K562 (cell line): Measurements from ENCODE around the gene ARHGAP22. TPM values are rescaled to one million over a fixed set of nuclear protein-coding genes. Genes with fewer than 3 reads are reported as not detected.

Experiments
- ATAC-seq: fragments of 200-7000 bp; cut with Tn5 transposase; 3 replicates; pipeline ENCODE4 v1.9.1; 2020; ENCODE audit warnings: moderate library complexity
- BruUV-seq: library from RNA; stranded (reverse); fragments of 400-500 nt; replicated peaks from 2 replicates; lab custom pipeline; 2021; lab: Mats Ljungman, UMichigan
- CTCF ChIA-PET: fragments of 300-600 bp; formaldehyde crosslinking; extraction: SDS; loops from one replicate; lab custom pipeline; 2021; ENCODE audit warnings: low intra/inter-chr PET ratio; lab: Yijun Ruan, JAX
- POLR2A ChIA-PET: fragments of 300-600, 350-650 bp; sonication (Branson Sonifier 250); formaldehyde crosslinking; extraction: SDS; loops from one replicate; lab custom pipeline; 2021; ENCODE audit warnings: antibody characterized with exemption, inconsistent platforms; lab: Yijun Ruan, JAX
- DNase-seq, 4 experiments: peaks; one replicate each; pipeline versions ENCODE4 v3.0.0 to v3.0.0-alpha.2; 2011 to 2018; ENCODE audit warnings: low spot score in 3 of 4, mixed read lengths in 3 of 4; ENCODE audit errors: extremely low read depth in 1 of 4
- FAIRE-seq: peaks from 2 replicates; lab custom pipeline; 2011; peaks lifted over from hg19 to GRCh38; lab: Jason Lieb, UNC
- H2AFZ ChIP-seq: 2 replicates; pipeline ENCODE4 v1.6.0; 2011; ENCODE audit warnings: low read depth, low read length, control low read depth, inconsistent platforms
- H3K27ac ChIP-seq: fragments of 200-600 bp; 3 replicates; pipeline ENCODE4 v1.8.0; 2011; ENCODE audit warnings: low read depth, mild to moderate bottlenecking, control low read depth, inconsistent platforms, low read length, moderate library complexity, mixed read lengths; ENCODE audit errors: extremely low read depth
- H3K27me3 ChIP-seq, 2 experiments: fragments of 300-600 bp in 1 of 2; 2 replicates in 1 of 2; 3 replicates in 1 of 2; pipeline versions ENCODE4 v1.6.0 to v1.8.0; 2011; ENCODE audit warnings: inconsistent platforms in 2 of 2, low read length in 2 of 2, mild to moderate bottlenecking in 1 of 2, mixed read lengths in 1 of 2, moderate library complexity in 1 of 2; ENCODE audit not compliant: control insufficient read depth in 2 of 2, insufficient read depth in 2 of 2
- H3K36me3 ChIP-seq: fragments of 300-600 bp; 3 replicates; pipeline ENCODE4 v1.8.0; 2011; ENCODE audit warnings: mild to moderate bottlenecking, low read length, inconsistent platforms; ENCODE audit not compliant: control insufficient read depth, insufficient read depth
- H3K4me1 ChIP-seq, 2 experiments: fragments of 200-600 bp in 1 of 2; replicated peaks in 1 of 2; 2 replicates in 1 of 2; 3 replicates in 1 of 2; pipeline versions ENCODE4 v1.5.1 to v1.8.0; 2011; ENCODE audit warnings: inconsistent platforms in 2 of 2, low read length in 2 of 2, mild to moderate bottlenecking in 1 of 2, mixed read lengths in 1 of 2, moderate library complexity in 1 of 2; ENCODE audit not compliant: control insufficient read depth in 2 of 2, insufficient read depth in 2 of 2
- H3K4me2 ChIP-seq: 2 replicates; pipeline ENCODE4 v1.6.1; 2011; ENCODE audit warnings: low read length, control low read depth, inconsistent platforms, mixed read lengths; ENCODE audit not compliant: insufficient read depth
- H3K4me3 ChIP-seq: fragments of 200-600 bp; sonication (generic), shearing (Covaris generic); 2 replicates; pipeline ENCODE4 v1.5.1; 2016; ENCODE audit warnings: control low read depth, inconsistent platforms
- H3K79me2 ChIP-seq: fragments of 200-600 bp; 3 replicates; pipeline ENCODE4 v1.8.0; 2011; ENCODE audit warnings: low read length, inconsistent platforms; ENCODE audit not compliant: control insufficient read depth, insufficient read depth
- H3K9ac ChIP-seq, 2 experiments: 2 replicates each; pipeline versions ENCODE4 v1.6.0 to v1.6.1; 2011; ENCODE audit warnings: low read depth in 2 of 2, low read length in 2 of 2, control low read depth in 1 of 2, inconsistent platforms in 1 of 2, mild to moderate bottlenecking in 1 of 2, mixed read lengths in 1 of 2; ENCODE audit not compliant: insufficient read depth in 1 of 2
- H3K9me1 ChIP-seq: one replicate; pipeline ENCODE4 v1.6.0; 2011; ENCODE audit warnings: inconsistent platforms, mild to moderate bottlenecking, low read length, moderate library complexity; ENCODE audit not compliant: control insufficient read depth, insufficient read depth
- H3K9me3 ChIP-seq: replicated peaks from 2 replicates; pipeline ENCODE4 v1.5.1; 2011; ENCODE audit warnings: low read depth, low read length, inconsistent platforms; ENCODE audit not compliant: control insufficient read depth, insufficient read depth
- H4K20me1 ChIP-seq: replicated peaks from 2 replicates; pipeline ENCODE4 v1.6.1; 2011; ENCODE audit warnings: low read length, inconsistent platforms, mixed read lengths; ENCODE audit not compliant: control insufficient read depth, insufficient read depth
- CBX8 ChIP-seq: fragments of 200-600 bp; sonication (generic); IDR thresholded peaks from 2 replicates; pipeline ENCODE4 v1.6.1; 2012; ENCODE audit warnings: borderline replicate concordance, mixed run types, low read depth, mild to moderate bottlenecking, moderate library complexity, mixed read lengths, low read length, control low read depth, inconsistent platforms; ENCODE audit not compliant: poor library complexity, severe bottlenecking; ENCODE audit errors: extremely low read depth
- FOXP4 ChIP-seq: sonication (generic); formaldehyde crosslinking; IDR thresholded peaks from 2 replicates; pipeline ENCODE4 v1.8.0; 2022; ENCODE audit warnings: mild to moderate bottlenecking, missing genetic modification reagents, borderline replicate concordance
- GABPA ChIP-seq: fragments of 200-800 bp; sonication (Bioruptor generic); conservative IDR thresholded peaks from 2 replicates; pipeline ENCODE4 v1.6.1; 2016; ENCODE audit warnings: low read depth, missing genetic modification characterization, missing compliant biosample characterization
- RERE ChIP-seq: sonication (generic); formaldehyde crosslinking; IDR thresholded peaks from 2 replicates; pipeline ENCODE4 v1.8.0; 2023; ENCODE audit warnings: missing genetic modification reagents, mild to moderate bottlenecking, borderline replicate concordance
- THRB ChIP-seq: fragments of 450-650 bp; formaldehyde crosslinking; conservative IDR thresholded peaks from 2 replicates; pipeline ENCODE4 v1.4.0; 2022; ENCODE audit warnings: mild to moderate bottlenecking, missing genetic modification characterization
- ZNF592 ChIP-seq: fragments of 450-650 bp; IDR thresholded peaks from 2 replicates; pipeline ENCODE4 v1.6.1; 2017; ENCODE audit warnings: antibody characterized with exemption, mild to moderate bottlenecking
- ZNF699 ChIP-seq: fragments of 250-450 bp; sonication (Bioruptor Pico); IDR thresholded peaks from 2 replicates; pipeline ENCODE4 v1.8.0; 2021; ENCODE audit warnings: mild to moderate bottlenecking, moderate library complexity; ENCODE audit not compliant: insufficient replicate concordance
- WGBS: fragments of 100-300 bp; shearing (Covaris generic); methylation state at CpG from one replicate; pipeline ENCODE4 v1.1.6; 2016; ENCODE audit warnings: low coverage, mixed read lengths; ENCODE audit not compliant: insufficient coverage; ENCODE audit errors: missing lambda C conversion rate; 5-methylcytosine and 5-hydroxymethylcytosine counted together
- in situ Hi-C: fragments of 300-500 bp; cut with MboI; formaldehyde crosslinking; loops from 4 replicates; pipeline ENCODE4 v1.15.0; 2018; ENCODE audit warnings: inconsistent platforms, mixed read lengths
- intact Hi-C: fragments of 100-400 bp; cut with micrococcal nuclease; formaldehyde crosslinking; loops from 2 replicates; pipeline ENCODE4 v1.14.2; 2022
- polyA plus RNA-seq, 8 experiments: library from polyadenylated mRNA; depleted of rRNA in 4 of 8; stranded (reverse) in 5 of 8; unstranded in 3 of 8; fragments of >200 nt; fragmentation: Nextera tagmentation in 2 of 8; fragmentation: Illumina TruSeq in 1 of 8; extraction: Ambion mirVana in 2 of 8; extraction: Trizol in 1 of 8; gene quantifications; 2 replicates each; pipeline versions ENCODE4 v1.2.1 to v1.2.3, GENCODE V29; 2011 to 2014; ENCODE audit warnings: inconsistent platforms in 1 of 8, missing spikeins in 1 of 8
- total RNA-seq, 7 experiments: library from RNA; depleted of rRNA in 6 of 7; stranded (reverse); fragments of >200 nt in 6 of 7; fragmentation: Illumina TruSeq in 2 of 7; extraction: Trizol in 2 of 7; gene quantifications; 2 replicates each; pipeline versions ENCODE4 v1.2.1 to v1.2.3, GENCODE V29; 2011 to 2021; ENCODE audit warnings: low replicate concordance in 1 of 7

The ARHGAP22 gene
- total and polyA plus RNA-seq, 9 of the 15 experiments (the other 6 are each of a cell fraction or from before 2014, with no cell fraction given) = 1.3 to 28.1 (median 12.7) TPM

- no peak for DNase-seq
- ChIA-PET CTCF (no interaction called here), POLR2A (no interaction called here)
- peaks cover 22 to 28% of the 10 kb centered on the region in 2 experiments; a peak in 4 of 5 replicates for H3K27me3 ChIP-seq
- in situ Hi-C loops = no loop called here
- no TSS peak for BruUV-seq
- H3K9ac ChIP-seq = no peak overlapping the region
- no peak overlapping the region for H3K4me3 ChIP-seq
- peak; percentile 41; the same call in 2 of the 3 replicates for ATAC-seq
- no peaks in the 10 kb centered on the region for H3K36me3 ChIP-seq
- no peaks in the 10 kb centered on the region for H3K9me1 ChIP-seq
- no peak for FAIRE-seq
- no peak overlapping the region for H3K4me2 ChIP-seq
- H3K27ac ChIP-seq = no peak overlapping the region
- no peaks in the 10 kb centered on the region for H3K9me3 ChIP-seq
- no peak overlapping the region for H2AFZ ChIP-seq
- H3K4me1 ChIP-seq = no peaks in the 10 kb centered on the region
- intact Hi-C loops = no loop called here
- no peaks in the 10 kb centered on the region for H4K20me1 ChIP-seq
- WGBS = 23% methylated on average over 4 of the region's 4 CpGs
- no peaks in the 10 kb centered on the region for H3K79me2 ChIP-seq
- no peak for TF ChIP-seq CBX8
- no peak for TF ChIP-seq FOXP4 (CRISPR knock-in tag)
- no peak for TF ChIP-seq RERE (CRISPR knock-in tag)
- no peak for TF ChIP-seq ZNF699 (CRISPR knock-in tag)
- no peak for TF ChIP-seq ZNF592
- TF ChIP-seq GABPA (tag) = no peak
- TF ChIP-seq THRB (CRISPR knock-in tag) = no peak
These were observed 29.0 kb downstream of the ARHGAP22 start for GRCh38 chr10:48575901-48576300.
